K562 (cell line): ENCODE measurements around the gene KLKB1.

ENCODE experiments used
- CAMTA2 ChIP-seq: fragments of 250-450 bp; sonication (Bioruptor Pico); conservative IDR thresholded peaks from 2 replicates; pipeline ENCODE4 v1.5.1; 2022
- DPF2 ChIP-seq: fragments of 450-650 bp; IDR thresholded peaks from 2 replicates; pipeline ENCODE4 v1.6.1; 2016
- FOXA1 ChIP-seq: fragments of 450-650 bp; IDR thresholded peaks from 2 replicates; pipeline ENCODE4 v1.6.1; 2016; ENCODE audit warnings: mild to moderate bottlenecking, borderline replicate concordance
- KDM4B ChIP-seq, 2 experiments: fragments of 450-650 bp in 1 of 2; sonication (generic) in 1 of 2; IDR thresholded peaks; 2 replicates each; pipeline ENCODE4 v1.6.1; 2016 to 2017; ENCODE audit warnings: borderline replicate concordance in 2 of 2, antibody characterized with exemption in 1 of 2, low read depth in 1 of 2, mild to moderate bottlenecking in 1 of 2
- MYC ChIP-seq, 2 experiments: fragments of 250-450 bp in 1 of 2; sonication (Bioruptor Pico) in 1 of 2; IDR thresholded peaks; 2 replicates each; pipeline versions ENCODE4 v1.5.1 to v1.6.1; 2012 to 2021; ENCODE audit warnings: low read depth in 2 of 2, borderline replicate concordance in 1 of 2, improper control_type of control experiment in 1 of 2, low read length in 1 of 2, mild to moderate bottlenecking in 1 of 2, moderate library complexity in 1 of 2
- NONO ChIP-seq, 2 experiments: fragments of 200-400 bp in 1 of 2; fragments of 450-650 bp in 1 of 2; formaldehyde crosslinking in 1 of 2; IDR thresholded peaks; 2 replicates each; pipeline ENCODE4 v1.6.1; 2017; ENCODE audit warnings: low read depth in 2 of 2, mild to moderate bottlenecking in 2 of 2, moderate library complexity in 2 of 2, low read length in 1 of 2
- ZNF121 ChIP-seq: sonication (generic); formaldehyde crosslinking; conservative IDR thresholded peaks from 2 replicates; pipeline ENCODE4 v1.8.0; 2022; ENCODE audit warnings: missing genetic modification reagents
- ZNF274 ChIP-seq: IDR thresholded peaks from 2 replicates; pipeline ENCODE4 v1.6.1; 2011; ENCODE audit warnings: low read depth, mild to moderate bottlenecking, low read length, moderate library complexity, borderline replicate concordance
- ZNF384 ChIP-seq: IDR thresholded peaks from 2 replicates; pipeline ENCODE4 v1.6.1; 2012; ENCODE audit warnings: low read depth, low read length, improper control_type of control experiment
- ZNF696 ChIP-seq: fragments of 250-450 bp; sonication (Bioruptor Pico); conservative IDR thresholded peaks from 2 replicates; pipeline ENCODE4 v1.4.0; 2020; ENCODE audit warnings: mild to moderate bottlenecking, moderate library complexity
- ZNF785 ChIP-seq: fragments of 250-450 bp; sonication (Bioruptor Pico); IDR thresholded peaks from 2 replicates; pipeline ENCODE4 v1.4.0; 2020; ENCODE audit warnings: mild to moderate bottlenecking
- TF ChIP-seq, protein P1 (sequence below), 3 experiments: IDR thresholded peaks in 2 of 3; conservative IDR thresholded peaks in 1 of 3; 2 replicates each; pipeline ENCODE4 v1.5.1; 2011 to 2012; ENCODE audit warnings: low read length in 3 of 3, mild to moderate bottlenecking in 3 of 3, control low read depth in 2 of 3, improper control_type of control experiment in 1 of 3, inconsistent platforms in 1 of 3, low read depth in 1 of 3, mixed read lengths in 1 of 3, moderate library complexity in 1 of 3; ENCODE audit not compliant: insufficient read depth in 2 of 3
- TF ChIP-seq, protein P2 (sequence below): sonication (generic); formaldehyde crosslinking; IDR thresholded peaks from 2 replicates; pipeline ENCODE4 v1.8.0; 2022; ENCODE audit warnings: missing genetic modification reagents, mild to moderate bottlenecking, borderline replicate concordance

DNA sequence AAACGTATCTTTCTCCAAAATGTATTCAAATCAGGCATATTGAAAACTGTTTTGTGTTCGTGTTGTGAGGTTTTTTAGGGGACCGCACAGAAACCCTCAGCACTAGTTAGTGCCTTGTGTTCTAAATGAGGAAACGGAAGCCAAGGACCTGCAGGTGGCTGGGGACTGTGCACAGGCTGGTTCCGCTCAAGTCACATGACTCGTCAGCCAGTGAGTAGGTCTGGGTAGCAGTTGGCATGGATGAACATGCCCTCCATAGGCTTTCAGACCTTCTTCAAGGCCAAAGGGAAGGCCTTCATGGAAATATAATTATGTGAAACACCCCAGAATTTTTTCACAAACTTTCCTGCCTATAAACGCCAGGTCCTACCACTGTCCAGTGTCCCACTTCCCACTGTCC lies 37.4 kb downstream of the KLKB1 start:
- TF ChIP-seq ZNF696 (CRISPR knock-in tag) (no peak), ZNF785 (CRISPR knock-in tag) (no peak), ZNF384 (no peak), ZNF121 (CRISPR knock-in tag) (no peak), KDM4B (IDR thresholded peaks at IDR 0.05; ENCODE audit: borderline replicate concordance in 2 of 2, low read depth in 1 of 2) (no peak), ZNF274 (no peak), MYC (IDR thresholded peaks at IDR 0.05; ENCODE audit: low read depth, low read length) (no peak), MYC (CRISPR knock-in tag; IDR thresholded peaks at IDR 0.05; ENCODE audit: borderline replicate concordance, low read depth) (no peak), CAMTA2 (no peak), DPF2 (no peak), FOXA1 (no peak), NONO (IDR thresholded peaks at IDR 0.05; ENCODE audit: low read depth in 2 of 2, low read length in 1 of 2) (no peak)
- TF ChIP-seq, protein P1, sequence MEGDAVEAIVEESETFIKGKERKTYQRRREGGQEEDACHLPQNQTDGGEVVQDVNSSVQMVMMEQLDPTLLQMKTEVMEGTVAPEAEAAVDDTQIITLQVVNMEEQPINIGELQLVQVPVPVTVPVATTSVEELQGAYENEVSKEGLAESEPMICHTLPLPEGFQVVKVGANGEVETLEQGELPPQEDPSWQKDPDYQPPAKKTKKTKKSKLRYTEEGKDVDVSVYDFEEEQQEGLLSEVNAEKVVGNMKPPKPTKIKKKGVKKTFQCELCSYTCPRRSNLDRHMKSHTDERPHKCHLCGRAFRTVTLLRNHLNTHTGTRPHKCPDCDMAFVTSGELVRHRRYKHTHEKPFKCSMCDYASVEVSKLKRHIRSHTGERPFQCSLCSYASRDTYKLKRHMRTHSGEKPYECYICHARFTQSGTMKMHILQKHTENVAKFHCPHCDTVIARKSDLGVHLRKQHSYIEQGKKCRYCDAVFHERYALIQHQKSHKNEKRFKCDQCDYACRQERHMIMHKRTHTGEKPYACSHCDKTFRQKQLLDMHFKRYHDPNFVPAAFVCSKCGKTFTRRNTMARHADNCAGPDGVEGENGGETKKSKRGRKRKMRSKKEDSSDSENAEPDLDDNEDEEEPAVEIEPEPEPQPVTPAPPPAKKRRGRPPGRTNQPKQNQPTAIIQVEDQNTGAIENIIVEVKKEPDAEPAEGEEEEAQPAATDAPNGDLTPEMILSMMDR (IDR thresholded peaks at IDR 0.05 in 2 of 3, conservative IDR thresholded peaks at IDR 0.05 in 1 of 3; ENCODE audit: insufficient read depth in 2 of 3, low read depth in 1 of 3, low read length in 3 of 3), result no peak
- TF ChIP-seq, protein P2, sequence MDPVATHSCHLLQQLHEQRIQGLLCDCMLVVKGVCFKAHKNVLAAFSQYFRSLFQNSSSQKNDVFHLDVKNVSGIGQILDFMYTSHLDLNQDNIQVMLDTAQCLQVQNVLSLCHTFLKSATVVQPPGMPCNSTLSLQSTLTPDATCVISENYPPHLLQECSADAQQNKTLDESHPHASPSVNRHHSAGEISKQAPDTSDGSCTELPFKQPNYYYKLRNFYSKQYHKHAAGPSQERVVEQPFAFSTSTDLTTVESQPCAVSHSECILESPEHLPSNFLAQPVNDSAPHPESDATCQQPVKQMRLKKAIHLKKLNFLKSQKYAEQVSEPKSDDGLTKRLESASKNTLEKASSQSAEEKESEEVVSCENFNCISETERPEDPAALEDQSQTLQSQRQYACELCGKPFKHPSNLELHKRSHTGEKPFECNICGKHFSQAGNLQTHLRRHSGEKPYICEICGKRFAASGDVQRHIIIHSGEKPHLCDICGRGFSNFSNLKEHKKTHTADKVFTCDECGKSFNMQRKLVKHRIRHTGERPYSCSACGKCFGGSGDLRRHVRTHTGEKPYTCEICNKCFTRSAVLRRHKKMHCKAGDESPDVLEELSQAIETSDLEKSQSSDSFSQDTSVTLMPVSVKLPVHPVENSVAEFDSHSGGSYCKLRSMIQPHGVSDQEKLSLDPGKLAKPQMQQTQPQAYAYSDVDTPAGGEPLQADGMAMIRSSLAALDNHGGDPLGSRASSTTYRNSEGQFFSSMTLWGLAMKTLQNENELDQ, result no peak
